ENCODE measurements around the gene MATN3.

MATN3 gene

DNA sequence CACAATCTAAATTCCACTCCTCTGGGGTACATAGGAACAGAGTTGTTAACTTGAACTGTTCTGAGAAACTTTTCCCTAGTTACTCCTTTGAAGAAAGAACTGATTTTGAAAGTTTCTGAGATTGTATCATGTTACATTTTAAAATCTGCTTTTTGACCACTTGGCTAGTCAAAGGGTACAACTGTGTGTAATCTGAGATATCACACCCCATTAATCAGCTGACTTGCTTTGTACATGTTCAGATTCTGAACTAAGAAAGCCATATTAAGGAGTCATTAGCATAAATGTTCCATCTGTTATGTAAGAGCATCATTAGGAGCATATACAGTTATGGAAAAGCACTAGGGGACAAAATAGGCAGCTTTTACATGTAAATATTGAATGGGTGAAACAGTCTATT lies 18.7 kb downstream of the MATN3 start:
- DNase-seq, result no peak

DNA sequence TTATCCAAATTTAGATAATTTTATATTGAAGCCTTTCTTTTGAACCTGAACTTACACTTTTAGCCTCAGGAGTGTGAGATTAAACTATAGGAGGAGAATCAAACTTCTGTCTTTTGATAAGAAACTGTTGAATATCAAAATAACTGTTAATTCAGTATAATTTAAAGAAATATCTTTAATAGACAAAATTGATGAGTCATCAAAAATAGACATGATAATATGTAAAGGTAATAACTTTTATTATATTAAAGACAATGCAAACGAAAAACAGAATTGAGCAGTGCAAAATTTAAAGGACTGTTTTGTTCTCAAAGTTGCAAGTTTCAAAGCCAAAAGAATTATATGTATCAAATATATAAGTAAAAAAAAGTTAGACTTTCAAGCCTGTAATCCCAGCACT lies 20.6 kb downstream of the MATN3 start:
- DNase-seq, result no peak

DNA sequence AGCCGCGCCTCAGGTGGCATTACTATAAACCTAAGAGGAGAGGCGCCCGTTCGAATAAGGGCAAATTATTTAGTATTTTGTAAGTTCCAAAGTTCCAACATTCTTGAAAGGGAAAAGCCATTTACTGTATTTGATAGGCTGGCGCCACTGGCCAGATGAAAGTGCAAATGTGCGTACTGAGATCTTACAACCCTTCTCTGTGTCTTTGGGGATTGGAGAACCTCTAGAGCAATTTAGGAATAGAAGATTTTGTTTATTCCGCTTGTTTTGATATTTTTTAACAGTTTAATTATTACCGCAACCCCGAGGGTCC lies 22.1 kb downstream of the MATN3 start:
- DNase-seq, result no peak

GRCh38 chr2:19989667-19990415 lies 22.6 kb downstream of the MATN3 start, which contains the start of gene WDR35:
WDR35 (minus strand) TSS chr2:19990105; CDS start chr2:19990015, 90 bp downstream.
- peak; percentile 85 for DNase-seq

DNA sequence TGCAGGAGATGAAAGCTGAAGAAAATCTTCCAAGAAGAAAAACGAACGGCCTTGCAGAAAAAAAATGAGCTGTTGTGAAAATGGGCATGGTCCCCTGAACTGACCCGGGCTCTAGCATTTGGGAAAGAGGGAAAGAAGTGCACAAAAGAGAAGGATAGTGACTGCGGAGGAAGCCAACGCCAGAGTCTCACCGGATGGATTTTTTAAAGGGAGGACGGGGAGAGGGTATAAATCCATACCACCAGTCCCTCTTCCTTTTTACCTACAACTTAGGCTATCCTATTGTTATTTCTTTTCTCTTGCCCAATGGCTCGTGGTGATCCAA lies 23.2 kb downstream of the MATN3 start:
- no peak for DNase-seq

DNA sequence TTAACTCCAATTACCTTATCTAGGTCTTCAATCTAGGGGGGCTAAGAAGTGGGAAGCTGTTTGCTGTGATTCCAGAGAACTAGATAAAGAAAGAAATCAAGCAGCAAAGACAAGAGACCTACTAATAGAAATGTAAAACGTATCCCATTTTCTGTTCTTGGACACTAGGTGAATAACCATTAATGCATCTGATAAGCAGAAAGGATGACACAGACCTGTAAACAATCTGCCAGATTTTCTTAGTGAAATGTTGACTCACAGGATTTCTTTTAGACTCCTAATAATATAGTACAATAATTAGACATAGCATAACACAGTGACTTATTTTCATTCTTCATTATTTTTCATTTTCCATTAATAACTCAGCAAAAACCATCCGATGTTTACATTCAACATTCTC lies 23.9 kb downstream of the MATN3 start:
- no peak for DNase-seq

- no peak for DNase-seq
Measured at GRCh38 chr2:19987936-19988335, 24.5 kb downstream of the MATN3 start.

GRCh38 chr2:19982268-19982667 lies 30.2 kb downstream of the MATN3 start:
- DNase-seq, result no peak

DNA sequence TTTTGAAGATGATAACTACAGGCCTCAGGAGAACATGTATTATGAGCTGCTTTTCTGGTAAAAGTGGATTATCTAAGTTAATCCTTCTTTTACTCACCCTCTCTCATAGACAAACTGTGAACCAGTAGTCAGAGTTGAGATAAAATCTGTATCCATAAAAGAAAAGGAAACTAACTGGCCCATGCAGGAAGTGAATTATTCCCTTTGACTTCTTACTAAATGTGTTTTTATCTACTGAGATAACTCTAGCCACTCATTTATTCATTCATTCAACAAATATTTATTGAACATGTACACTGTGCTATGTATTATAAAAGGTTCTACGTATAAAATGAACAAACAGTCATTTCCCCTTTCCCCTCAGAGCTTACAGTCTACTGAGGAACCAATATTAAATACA lies 32.5 kb downstream of the MATN3 start:
- DNase-seq, result no peak

- DNase-seq, result no peak
Measured at GRCh38 chr2:19973466-19973865, 39.0 kb downstream of the MATN3 start.

GRCh38 chr2:19971691-19972090 lies 40.8 kb downstream of the MATN3 start:
- peak; percentile 44 for DNase-seq

DNA sequence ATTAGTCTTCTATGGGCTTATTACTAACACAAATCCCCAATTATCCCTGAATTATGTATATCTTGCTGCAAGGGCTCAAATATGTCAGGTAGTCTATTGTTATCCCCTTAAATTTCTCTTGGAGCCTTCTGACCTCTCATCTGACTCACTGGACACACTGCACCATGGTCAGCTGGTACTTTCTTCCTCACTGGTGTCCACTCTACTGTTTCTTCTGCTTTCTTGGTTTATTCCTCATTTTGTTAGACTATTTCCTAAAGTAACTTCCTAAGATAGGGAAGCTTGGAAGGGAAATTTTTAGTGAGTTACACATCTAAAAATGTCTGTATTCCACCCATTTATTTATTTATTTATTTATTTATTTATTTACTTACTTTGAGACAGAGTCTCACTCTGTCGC lies 49.1 kb downstream of the MATN3 start:
- DNase-seq, result no peak

- DNase-seq, result peak; percentile 41
Measured at GRCh38 chr2:19955544-19956422, 56.7 kb downstream of the MATN3 start.

GRCh38 chr2:19949071-19949470 lies 63.4 kb downstream of the MATN3 start:
- DNase-seq, result no peak

- DNase-seq, result no peak
Measured at GRCh38 chr2:19947184-19947940, 65.1 kb downstream of the MATN3 start.

- DNase-seq, result no peak
Measured at GRCh38 chr2:19944205-19944845, 68.1 kb downstream of the MATN3 start.

DNA sequence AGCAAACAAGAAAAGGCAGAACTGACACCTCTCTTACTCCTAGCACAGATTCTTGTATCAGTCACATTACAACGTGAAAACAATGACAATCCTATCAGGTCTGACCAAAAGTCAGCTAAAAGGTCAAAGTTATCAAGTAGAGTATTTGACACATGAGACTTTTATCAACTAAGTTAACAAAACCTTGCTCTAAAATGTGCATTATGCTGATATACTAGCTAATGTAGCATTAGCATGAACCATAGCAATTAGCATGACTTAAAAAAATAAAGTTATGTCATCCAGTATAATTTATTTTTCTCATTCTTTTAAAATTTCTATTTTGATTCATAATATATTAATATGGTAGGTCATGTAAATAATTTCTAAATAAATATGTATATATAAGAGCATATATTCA lies 69.3 kb downstream of the MATN3 start:
- DNase-seq, result no peak

- DNase-seq, result no peak
Measured at GRCh38 chr2:19942199-19942598, 70.3 kb downstream of the MATN3 start.

Data from central memory CD4-positive, alpha-beta T cell (primary cell).